Measurements from ENCODE around the gene RPUSD3. TPM values are rescaled to one million over a fixed set of nuclear protein-coding genes. Genes with fewer than 3 reads are reported as not detected.
"Not testable (repeated sequence)": the region's sequence is repeated elsewhere in the genome, so short reads cannot be mapped to it uniquely, and the experiment has no call there.

The RPUSD3 gene
- total and polyA plus RNA-seq, 11 donors, result 25.8 to 68.6 (median 35.6) TPM

GRCh38 chr3:9861626-9862130, 17.9 kb upstream of the RPUSD3 start:
- 90 to 95% (median 94%) methylated on average over 5 of the region's 5 CpGs for WGBS, 4 donors
- H3K4me3 ChIP-seq, result no peak overlapping the region
- intact Hi-C loops (cut with DNase I), result no loop called here
- H3K27me3 ChIP-seq, result no peaks in the 10 kb centered on the region
- H3K9me3 ChIP-seq, result no peaks in the 10 kb centered on the region
- no peaks in the 10 kb centered on the region for H3K36me3 ChIP-seq
- DNase-seq (no peak), ATAC-seq (no peak)
- H3K27ac ChIP-seq, result peak overlapping the region in 1 of 12 donors; percentile 87
- TF ChIP-seq CTCF (IDR thresholded peaks at IDR 0.05) (no peak), POLR2A (IDR thresholded peaks at IDR 0.05) (no peak)
- peaks cover 0 to 21% (median 9%) of the 10 kb centered on the region in 12 donors for H3K4me1 ChIP-seq

- TF ChIP-seq POLR2A (IDR thresholded peaks at IDR 0.05), result no peak
- no peak for TF ChIP-seq CTCF (IDR thresholded peaks at IDR 0.05)
- Histone ChIP-seq H3K4me1 (peaks cover 0 to 21% (median 9%) of the 10 kb centered on the region in 12 donors), H3K36me3 (no peaks in the 10 kb centered on the region), H3K9me3 (no peaks in the 10 kb centered on the region), H3K27me3 (no peaks in the 10 kb centered on the region), H3K27ac (no peak overlapping the region), H3K4me3 (no peak overlapping the region)
- WGBS, 4 donors, result 90 to 99% (median 94%) methylated on average over 4 of the region's 4 CpGs
- no peak for DNase-seq
- no peak for ATAC-seq
- intact Hi-C loops (cut with DNase I), result no loop called here
Measured at GRCh38 chr3:9861201-9861600, 17.4 kb upstream of the RPUSD3 start.

- H3K27ac ChIP-seq, result no peak overlapping the region
- H3K27me3 ChIP-seq, result no peaks in the 10 kb centered on the region
- peaks cover 0 to 18% (median 7%) of the 10 kb centered on the region in 12 donors for H3K4me1 ChIP-seq
- TF ChIP-seq CTCF (IDR thresholded peaks at IDR 0.05) (no peak), POLR2A (IDR thresholded peaks at IDR 0.05) (no peak)
- H3K36me3 ChIP-seq, result no peaks in the 10 kb centered on the region
- H3K9me3 ChIP-seq, result no peaks in the 10 kb centered on the region
- intact Hi-C loops (cut with DNase I), result no loop called here
- ATAC-seq, result no peak
- DNase-seq, result no peak
- 84 to 92% (median 87%) methylated on average over 10 to 12 of the region's 12 CpGs for WGBS, 4 donors
- no peak overlapping the region for H3K4me3 ChIP-seq
Measured at GRCh38 chr3:9859530-9860025, 15.8 kb upstream of the RPUSD3 start.

- no peaks in the 10 kb centered on the region for H3K4me1 ChIP-seq
- intact Hi-C loops (cut with DNase I), result no loop called here
- no peaks in the 10 kb centered on the region for H3K9me3 ChIP-seq
- DNase-seq (no peak), ATAC-seq (no peak)
- WGBS, 4 donors, result 95 to 100% (median 97%) methylated on average over 3 of the region's 3 CpGs
- H3K27ac ChIP-seq, result no peak overlapping the region
- TF ChIP-seq CTCF (IDR thresholded peaks at IDR 0.05), result no peak
- no peaks in the 10 kb centered on the region for H3K27me3 ChIP-seq
- no peaks in the 10 kb centered on the region for H3K36me3 ChIP-seq
- H3K4me3 ChIP-seq, result no peak overlapping the region
Measured at GRCh38 chr3:9855594-9855993, 11.8 kb upstream of the RPUSD3 start.

- intact Hi-C loops (cut with DNase I), result loop anchor here in 1 of 10 donors (5.0 kb wide), 1 partner anchor 58 kb away; no protein-coding TSS in a partner anchor
- H3K27me3 ChIP-seq, H3K36me3 ChIP-seq, H3K4me3 ChIP-seq, H3K9me3 ChIP-seq, ATAC-seq, H3K27ac ChIP-seq, H3K4me1 ChIP-seq, DNase-seq: not testable (repeated sequence)
- WGBS, 4 donors, result 70 to 76% (median 73%) methylated on average over 9 to 11 of the region's 11 CpGs
Measured at GRCh38 chr3:9854291-9854940, 10.6 kb upstream of the RPUSD3 start.
